Panc1 (cell line): ENCODE measurements around the gene ALG9. TPM values are rescaled to one million over a fixed set of nuclear protein-coding genes. Genes with fewer than 3 reads are reported as not detected.

Experiments used
- ATAC-seq: fragments of 200-7000 bp; cut with Tn5 transposase; 2 replicates; pipeline ENCODE4 v1.9.1; 2020; ENCODE audit warnings: mild to moderate bottlenecking, moderate library complexity
- BruUV-seq: library from RNA; stranded (reverse); fragments of 400-500 nt; replicated peaks from 2 replicates; lab custom pipeline; 2021; lab: Mats Ljungman, UMichigan
- CTCF ChIA-PET: fragments of 300-600 bp; sonication (Branson Sonifier 250); formaldehyde crosslinking; loops from one replicate; lab custom pipeline; 2022; ENCODE audit warnings: antibody characterized with exemption; lab: Charles Lee
- POLR2A ChIA-PET: fragments of 300-600 bp; sonication (Branson Sonifier 250); formaldehyde crosslinking; loops from one replicate; lab custom pipeline; 2022; ENCODE audit warnings: antibody characterized with exemption; lab: Charles Lee
- DNase-seq: peaks from one replicate; pipeline ENCODE4 v3.0.0-alpha.2; 2010; ENCODE audit warnings: low read depth, low spot score
- H3K27ac ChIP-seq: 2 replicates; pipeline ENCODE4 v1.5.1; 2011; ENCODE audit warnings: mild to moderate bottlenecking, low read length, inconsistent platforms
- H3K27me3 ChIP-seq: fragments of 200-500 bp; sonication (Bioruptor generic); 2 replicates; pipeline ENCODE4 v1.6.0; 2014; ENCODE audit warnings: low read length, inconsistent platforms; ENCODE audit not compliant: control insufficient read depth, insufficient read depth
- H3K36me3 ChIP-seq: fragments of 200-500 bp; sonication (Bioruptor generic); 2 replicates; pipeline ENCODE4 v1.5.1; 2014; ENCODE audit warnings: inconsistent platforms, mild to moderate bottlenecking, low read length, moderate library complexity; ENCODE audit not compliant: control insufficient read depth, insufficient read depth
- H3K4me1 ChIP-seq: 2 replicates; pipeline ENCODE4 v1.5.1; 2011; ENCODE audit warnings: inconsistent platforms, mild to moderate bottlenecking, low read length, moderate library complexity; ENCODE audit not compliant: control insufficient read depth, insufficient read depth
- H3K4me3 ChIP-seq, 2 experiments: 2 replicates each; pipeline ENCODE4 v1.5.1; 2011 to 2012; ENCODE audit warnings: low read depth in 2 of 2, low read length in 2 of 2, mild to moderate bottlenecking in 2 of 2, inconsistent platforms in 1 of 2, moderate library complexity in 1 of 2
- H3K9me3 ChIP-seq: fragments of 200-500 bp; sonication (Bioruptor generic); 2 replicates; pipeline ENCODE4 v1.5.1; 2014; ENCODE audit warnings: low read depth, mild to moderate bottlenecking, inconsistent platforms, low read length, moderate library complexity; ENCODE audit not compliant: control insufficient read depth, insufficient read depth
- CTCF ChIP-seq: fragments of 450-650 bp; IDR thresholded peaks from 2 replicates; pipeline ENCODE4 v1.5.1; 2017; ENCODE audit warnings: mild to moderate bottlenecking
- POLR2AphosphoS5 ChIP-seq: IDR thresholded peaks from 2 replicates; pipeline ENCODE4 v1.6.1; 2012; ENCODE audit warnings: mild to moderate bottlenecking, low read depth, low read length, moderate library complexity
- REST ChIP-seq, 2 experiments: IDR thresholded peaks; 2 replicates each; pipeline ENCODE4 v1.6.1; 2011 to 2012; ENCODE audit warnings: low read depth in 2 of 2, control low read depth in 1 of 2, low read length in 1 of 2, mild to moderate bottlenecking in 1 of 2, moderate library complexity in 1 of 2; ENCODE audit not compliant: insufficient read depth in 1 of 2
- SIN3A ChIP-seq: IDR thresholded peaks from 2 replicates; pipeline ENCODE4 v1.6.1; 2012; ENCODE audit warnings: low read depth, mild to moderate bottlenecking, low read length, moderate library complexity, borderline replicate concordance; ENCODE audit not compliant: insufficient read depth
- TCF7L2 ChIP-seq: IDR thresholded peaks from 2 replicates; pipeline ENCODE4 v1.6.1; 2011; ENCODE audit warnings: mild to moderate bottlenecking, low read depth, low read length, inconsistent platforms
- in situ Hi-C: cut with HindIII; loops from 2 replicates; pipeline ENCODE4 v1.10.0; 2016; ENCODE audit warnings: low sequenced_read_pairs, low pct_unique_long_range_greater_than_20kb
- intact Hi-C: fragments of 100-400 bp; cut with micrococcal nuclease; formaldehyde crosslinking; loops from one replicate; pipeline ENCODE4 v1.10.0; 2022; ENCODE audit not compliant: unreplicated experiment
- total RNA-seq: library from RNA; stranded (reverse); gene quantifications from one replicate; pipeline ENCODE4 v1.2.1, GENCODE V29; 2021; ENCODE audit not compliant: unreplicated experiment

The ALG9 gene
- total RNA-seq, 1 experiment from 2014 or later = 27.1 TPM

- Histone ChIP-seq H3K4me1 (peaks cover 9% of the 10 kb centered on the region; the same call in 1 of the 2 replicates), H3K4me3 (peak within 1 kb of the TSS; percentile 80 to 90), H3K27me3 (no peaks in the 10 kb centered on the region), H3K36me3 (no peaks in the 10 kb centered on the region), H3K27ac (peak within 1 kb of the TSS; percentile 92), H3K9me3 (no peaks in the 10 kb centered on the region)
- DNase-seq = peak; percentile 97
- POLR2A ChIA-PET = interaction anchor here (0.7 kb wide), 1 partner anchor 249 kb away, joined by 3 read pairs; no protein-coding TSS in a partner anchor
- peak; percentile 94 for ATAC-seq
- no TSS peak for BruUV-seq
- intact Hi-C loops (loop anchor here (10.0 kb wide), 1 partner anchor 106 kb away; no protein-coding TSS in a partner anchor), in situ Hi-C loops (no loop called here)
- TF ChIP-seq POLR2AphosphoS5 (peak; percentile 84), REST (IDR thresholded peaks at IDR 0.05; ENCODE audit: insufficient read depth in 1 of 2, low read depth in 2 of 2, low read length in 1 of 2) (0 out of 4 replicates have a peak, but pooled peaks of 1 of the 2 experiments have one; percentile 15), TCF7L2 (peak; percentile 85), SIN3A (peak; percentile 61; the same call in 1 of the 2 replicates), CTCF (peak; percentile 99)
- CTCF ChIA-PET = no interaction called here
These were observed 7.7 kb upstream of the ALG9 start, which contains the start of the genes CFAP68 and FDXACB1 for GRCh38 chr11:111878849-111879636. Gene CFAP68 (plus strand): TSS chr11:111879541. CDS start chr11:111879561, 20 bp downstream. Gene FDXACB1 (minus strand): TSS chr11:111879165. CDS start chr11:111879132, 33 bp downstream.

GRCh38 chr11:111878385-111878848 is 7.0 kb upstream of the ALG9 start:
- ChIA-PET POLR2A (interaction anchor here (0.7 kb wide), 1 partner anchor 250 kb away, joined by 3 read pairs; no protein-coding TSS in a partner anchor), CTCF (no interaction called here)
- no peaks in the 10 kb centered on the region for H3K9me3 ChIP-seq
- H3K36me3 ChIP-seq = no peaks in the 10 kb centered on the region
- intact Hi-C loops = loop anchor here (10.0 kb wide), 1 partner anchor 106 kb away; no protein-coding TSS in a partner anchor
- BruUV-seq = TSS peak; percentile 75
- H3K4me1 ChIP-seq = peaks cover 9% of the 10 kb centered on the region; the same call in 1 of the 2 replicates
- TF ChIP-seq REST (IDR thresholded peaks at IDR 0.05; ENCODE audit: insufficient read depth in 1 of 2, low read depth in 2 of 2, low read length in 1 of 2) = no peak
- TF ChIP-seq TCF7L2 = no peak
- TF ChIP-seq SIN3A = no peak
- TF ChIP-seq CTCF = no peak
- no peak for TF ChIP-seq POLR2AphosphoS5
- DNase-seq (no peak), ATAC-seq (peak; percentile 35)
- peak overlapping the region; percentile 80 to 90 for H3K4me3 ChIP-seq
- H3K27ac ChIP-seq = peak overlapping the region; percentile 92
- in situ Hi-C loops = no loop called here
- H3K27me3 ChIP-seq = no peaks in the 10 kb centered on the region
